ENCODE results near the gene TPD52L3. TPM values are rescaled to one million over a fixed set of nuclear protein-coding genes. Genes with fewer than 3 reads are reported as not detected.

The TPD52L3 gene
- total and polyA plus RNA-seq, 2 of the 4 experiments (the other 2 are of a cell fraction) = not detected

DNA sequence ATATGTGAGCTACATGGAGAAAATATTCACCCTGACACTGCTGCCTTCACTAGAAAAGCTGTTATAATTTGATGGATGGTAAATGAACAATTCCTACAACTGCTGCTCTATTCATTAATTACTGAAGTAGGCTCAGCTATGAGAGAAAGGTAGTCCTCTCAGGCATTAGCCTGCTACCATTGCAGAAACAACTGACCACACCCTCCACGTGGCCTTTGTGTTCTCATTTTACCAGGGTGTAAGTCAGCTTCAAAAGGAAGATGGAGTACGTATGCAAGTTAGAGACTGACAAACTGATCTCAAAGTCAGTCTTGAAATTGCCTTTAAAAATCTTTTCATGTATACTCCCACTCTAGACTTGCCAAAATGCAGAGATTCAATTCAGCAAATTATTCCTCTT is 26.3 kb upstream of the TPD52L3 start:
- intact Hi-C loops (cut with micrococcal nuclease) = loop anchor here (10.0 kb wide), 1 partner anchor 507 kb away; no protein-coding TSS in a partner anchor
- no peak overlapping the region for H2BK120ac ChIP-seq (ENCODE audit: low read depth, low read length)
- H3K27ac ChIP-seq (ENCODE audit: insufficient read depth, low read length) = no peak overlapping the region

More for the DNA sequence above, 26.3 kb upstream of the TPD52L3 start:
- ATAC-seq (ENCODE audit: low read depth) (no peak), DNase-seq (no peak)
- no peak overlapping the region for H3K4me3 ChIP-seq (ENCODE audit: insufficient read depth, low read depth, low read length)
- no peak overlapping the region for H3K9ac ChIP-seq (ENCODE audit: low read depth, low read length)
- TF ChIP-seq NFE2L2 (IDR thresholded peaks at IDR 0.05; ENCODE audit: low read depth, low read length) (no peak), POLR2A (IDR thresholded peaks at IDR 0.05; ENCODE audit: low read depth, low read length) (no peak), MXI1 (IDR thresholded peaks at IDR 0.05; ENCODE audit: borderline replicate concordance, low read depth, low read length) (no peak), CHD1 (IDR thresholded peaks at IDR 0.05; ENCODE audit: low read depth, low read length) (no peak), FOS (IDR thresholded peaks at IDR 0.05; ENCODE audit: low read depth, low read length) (no peak), RFX5 (IDR thresholded peaks at IDR 0.05; ENCODE audit: low read depth, low read length) (no peak), SMC3 (IDR thresholded peaks at IDR 0.05; ENCODE audit: low read depth, low read length) (no peak), MAFK (IDR thresholded peaks at IDR 0.05; ENCODE audit: low read depth, low read length) (no peak), RAD21 (IDR thresholded peaks at IDR 0.05; ENCODE audit: low read length) (no peak), CEBPB (IDR thresholded peaks at IDR 0.05; ENCODE audit: low read depth, low read length) (no peak), MAZ (IDR thresholded peaks at IDR 0.05; ENCODE audit: borderline replicate concordance, low read depth, low read length) (no peak), RCOR1 (IDR thresholded peaks at IDR 0.05; ENCODE audit: insufficient replicate concordance, low read length) (no peak), BHLHE40 (IDR thresholded peaks at IDR 0.05; ENCODE audit: low read depth, low read length) (no peak)
- TF ChIP-seq, protein P1, sequence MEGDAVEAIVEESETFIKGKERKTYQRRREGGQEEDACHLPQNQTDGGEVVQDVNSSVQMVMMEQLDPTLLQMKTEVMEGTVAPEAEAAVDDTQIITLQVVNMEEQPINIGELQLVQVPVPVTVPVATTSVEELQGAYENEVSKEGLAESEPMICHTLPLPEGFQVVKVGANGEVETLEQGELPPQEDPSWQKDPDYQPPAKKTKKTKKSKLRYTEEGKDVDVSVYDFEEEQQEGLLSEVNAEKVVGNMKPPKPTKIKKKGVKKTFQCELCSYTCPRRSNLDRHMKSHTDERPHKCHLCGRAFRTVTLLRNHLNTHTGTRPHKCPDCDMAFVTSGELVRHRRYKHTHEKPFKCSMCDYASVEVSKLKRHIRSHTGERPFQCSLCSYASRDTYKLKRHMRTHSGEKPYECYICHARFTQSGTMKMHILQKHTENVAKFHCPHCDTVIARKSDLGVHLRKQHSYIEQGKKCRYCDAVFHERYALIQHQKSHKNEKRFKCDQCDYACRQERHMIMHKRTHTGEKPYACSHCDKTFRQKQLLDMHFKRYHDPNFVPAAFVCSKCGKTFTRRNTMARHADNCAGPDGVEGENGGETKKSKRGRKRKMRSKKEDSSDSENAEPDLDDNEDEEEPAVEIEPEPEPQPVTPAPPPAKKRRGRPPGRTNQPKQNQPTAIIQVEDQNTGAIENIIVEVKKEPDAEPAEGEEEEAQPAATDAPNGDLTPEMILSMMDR (conservative IDR thresholded peaks at IDR 0.05; ENCODE audit: low read depth, low read length) = no peak
- TF ChIP-seq, protein P2, sequence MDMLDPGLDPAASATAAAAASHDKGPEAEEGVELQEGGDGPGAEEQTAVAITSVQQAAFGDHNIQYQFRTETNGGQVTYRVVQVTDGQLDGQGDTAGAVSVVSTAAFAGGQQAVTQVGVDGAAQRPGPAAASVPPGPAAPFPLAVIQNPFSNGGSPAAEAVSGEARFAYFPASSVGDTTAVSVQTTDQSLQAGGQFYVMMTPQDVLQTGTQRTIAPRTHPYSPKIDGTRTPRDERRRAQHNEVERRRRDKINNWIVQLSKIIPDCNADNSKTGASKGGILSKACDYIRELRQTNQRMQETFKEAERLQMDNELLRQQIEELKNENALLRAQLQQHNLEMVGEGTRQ (IDR thresholded peaks at IDR 0.05; ENCODE audit: low read depth, low read length) = no peak
- TF ChIP-seq, protein P3, sequence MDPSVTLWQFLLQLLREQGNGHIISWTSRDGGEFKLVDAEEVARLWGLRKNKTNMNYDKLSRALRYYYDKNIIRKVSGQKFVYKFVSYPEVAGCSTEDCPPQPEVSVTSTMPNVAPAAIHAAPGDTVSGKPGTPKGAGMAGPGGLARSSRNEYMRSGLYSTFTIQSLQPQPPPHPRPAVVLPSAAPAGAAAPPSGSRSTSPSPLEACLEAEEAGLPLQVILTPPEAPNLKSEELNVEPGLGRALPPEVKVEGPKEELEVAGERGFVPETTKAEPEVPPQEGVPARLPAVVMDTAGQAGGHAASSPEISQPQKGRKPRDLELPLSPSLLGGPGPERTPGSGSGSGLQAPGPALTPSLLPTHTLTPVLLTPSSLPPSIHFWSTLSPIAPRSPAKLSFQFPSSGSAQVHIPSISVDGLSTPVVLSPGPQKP (IDR thresholded peaks at IDR 0.05; ENCODE audit: borderline replicate concordance, low read depth, low read length) = no peak
- H3K4ac ChIP-seq (ENCODE audit: low read depth, low read length) = no peak overlapping the region
- CTCF ChIA-PET = no interaction called here
- H2AFZ ChIP-seq (replicated peaks; ENCODE audit: low read length, poor library complexity) = no peak overlapping the region
- H4K91ac ChIP-seq (ENCODE audit: insufficient read depth, low read depth, low read length) = no peak overlapping the region
- no peaks in the 10 kb centered on the region for H4K20me1 ChIP-seq (ENCODE audit: insufficient read depth, low read length)
- H3K9me1 ChIP-seq (ENCODE audit: insufficient read depth, low read length) = no peaks in the 10 kb centered on the region
- H3K4me1 ChIP-seq (ENCODE audit: control insufficient read depth, insufficient read depth, low read length) = no peaks in the 10 kb centered on the region
- H3K9me3 ChIP-seq (ENCODE audit: control insufficient read depth, insufficient read depth, low read length) = no peaks in the 10 kb centered on the region
- H3K4me2 ChIP-seq (ENCODE audit: low read depth, low read length) = no peak overlapping the region
- BruUV-seq (replicated peaks) = no TSS peak
- no peak overlapping the region for H3K56ac ChIP-seq (ENCODE audit: extremely low read depth, insufficient read depth, low read length)
- dilution Hi-C loops (cut with HindIII; ENCODE audit: low sequenced_read_pairs, unreplicated experiment) = no loop called here
- H2BK15ac ChIP-seq (ENCODE audit: low read depth, low read length) = no peak overlapping the region
- POLR2A ChIA-PET (ENCODE audit: unreplicated experiment) = no interaction called here
- H4K8ac ChIP-seq (ENCODE audit: low read depth in 2 of 2, low read length in 2 of 2) = no peak overlapping the region
- no peaks in the 10 kb centered on the region for H3K36me3 ChIP-seq (ENCODE audit: control insufficient read depth, insufficient read depth, low read length)
- no peak overlapping the region for H4K5ac ChIP-seq (ENCODE audit: low read depth, low read length)
- no peak overlapping the region for H2BK20ac ChIP-seq (ENCODE audit: low read depth, low read length)
- no peak overlapping the region for H2AK5ac ChIP-seq (ENCODE audit: low read depth, low read length)
- no peak overlapping the region for H2BK5ac ChIP-seq (ENCODE audit: low read depth, low read length, poor library complexity, severe bottlenecking)
- no peak overlapping the region for H3K14ac ChIP-seq (replicated peaks; ENCODE audit: low read depth, low read length)
- H3K18ac ChIP-seq (ENCODE audit: low read depth, low read length) = no peak overlapping the region
- in situ Hi-C loops (cut with MboI; ENCODE audit: low sequenced_read_pairs) = loop anchor here (10.0 kb wide), 1 partner anchor 417 kb away; no protein-coding TSS in a partner anchor
- H2AK9ac ChIP-seq (replicated peaks; ENCODE audit: low read depth, low read length, poor library complexity) = no peak overlapping the region
- no peaks in the 10 kb centered on the region for H3K79me1 ChIP-seq (ENCODE audit: low read depth in 1 of 2, low read length in 2 of 2)
- no CpG with 5 or more reads among the region's 2 CpGs for WGBS, 2 experiments (ENCODE audit: extremely low coverage in 2 of 2, insufficient read length in 1 of 2)
- H3K27me3 ChIP-seq (ENCODE audit: control insufficient read depth, insufficient read depth, low read length) = peaks cover 2% of the 10 kb centered on the region; the same call in 1 of the 2 replicates
- no peak overlapping the region for H3K23ac ChIP-seq (ENCODE audit: low read depth, low read length)

Data from IMR-90 (cell line).